ENCODE results near the gene MAN1C1. TPM values are rescaled to one million over a fixed set of nuclear protein-coding genes. Genes with fewer than 3 reads are reported as not detected.

Gene MAN1C1
- total RNA-seq, 1 donor from 2014 or later: 5.4 TPM

GRCh38 chr1:25620211-25620610 is 3.6 kb downstream of the MAN1C1 start:
- Mint-ChIP-seq H3K9me3 (ENCODE audit: unreplicated experiment) (peaks cover 5% of the 10 kb centered on the region), H3K36me3 (ENCODE audit: unreplicated experiment) (no peaks in the 10 kb centered on the region), H3K4me3 (ENCODE audit: unreplicated experiment) (no peak overlapping the region), H3K27ac (ENCODE audit: unreplicated experiment) (no peak overlapping the region), H3K4me1 (ENCODE audit: low read depth, unreplicated experiment) (peaks cover 10% of the 10 kb centered on the region), H3K27me3 (ENCODE audit: unreplicated experiment) (peaks cover 12% of the 10 kb centered on the region)
- DNase-seq: no peak
- no peak for TF ChIP-seq CTCF (IDR thresholded peaks at IDR 0.05; ENCODE audit: partially characterized antibody, unreplicated experiment)

- Mint-ChIP-seq H3K9me3 (ENCODE audit: unreplicated experiment) (peaks cover 5% of the 10 kb centered on the region), H3K4me3 (ENCODE audit: unreplicated experiment) (no peak overlapping the region), H3K27ac (ENCODE audit: unreplicated experiment) (no peak overlapping the region), H3K36me3 (ENCODE audit: unreplicated experiment) (peaks cover 1% of the 10 kb centered on the region), H3K27me3 (ENCODE audit: unreplicated experiment) (peaks cover 7% of the 10 kb centered on the region), H3K4me1 (ENCODE audit: low read depth, unreplicated experiment) (peaks cover 10% of the 10 kb centered on the region)
- no peak for DNase-seq
- TF ChIP-seq CTCF (IDR thresholded peaks at IDR 0.05; ENCODE audit: partially characterized antibody, unreplicated experiment): no peak
Observed at GRCh38 chr1:25620701-25621350, 4.2 kb downstream of the MAN1C1 start.

- no peak for DNase-seq
- Mint-ChIP-seq H3K27ac (ENCODE audit: unreplicated experiment) (no peak overlapping the region), H3K4me1 (ENCODE audit: low read depth, unreplicated experiment) (peaks cover 10% of the 10 kb centered on the region), H3K9me3 (ENCODE audit: unreplicated experiment) (peaks cover 5% of the 10 kb centered on the region), H3K36me3 (ENCODE audit: unreplicated experiment) (peaks cover 4% of the 10 kb centered on the region), H3K4me3 (ENCODE audit: unreplicated experiment) (no peak overlapping the region), H3K27me3 (ENCODE audit: unreplicated experiment) (peaks cover 6% of the 10 kb centered on the region)
- TF ChIP-seq CTCF (IDR thresholded peaks at IDR 0.05; ENCODE audit: partially characterized antibody, unreplicated experiment): no peak
Observed at GRCh38 chr1:25621876-25622275, 5.3 kb downstream of the MAN1C1 start.

- no peak for TF ChIP-seq CTCF (IDR thresholded peaks at IDR 0.05; ENCODE audit: partially characterized antibody, unreplicated experiment)
- peaks cover 5% of the 10 kb centered on the region for H3K9me3 Mint-ChIP-seq (ENCODE audit: unreplicated experiment)
- peaks cover 4% of the 10 kb centered on the region for H3K36me3 Mint-ChIP-seq (ENCODE audit: unreplicated experiment)
- peaks cover 10% of the 10 kb centered on the region for H3K4me1 Mint-ChIP-seq (ENCODE audit: low read depth, unreplicated experiment)
- no peak for DNase-seq
- H3K4me3 Mint-ChIP-seq (ENCODE audit: unreplicated experiment): no peak overlapping the region
- H3K27ac Mint-ChIP-seq (ENCODE audit: unreplicated experiment): no peak overlapping the region
- peaks cover 6% of the 10 kb centered on the region for H3K27me3 Mint-ChIP-seq (ENCODE audit: unreplicated experiment)
Observed at GRCh38 chr1:25622531-25622930, 5.9 kb downstream of the MAN1C1 start.

- Mint-ChIP-seq H3K4me1 (ENCODE audit: low read depth, unreplicated experiment) (peaks cover 10% of the 10 kb centered on the region), H3K27me3 (ENCODE audit: unreplicated experiment) (peaks cover 6% of the 10 kb centered on the region), H3K4me3 (ENCODE audit: unreplicated experiment) (no peak overlapping the region), H3K27ac (ENCODE audit: unreplicated experiment) (no peak overlapping the region), H3K9me3 (ENCODE audit: unreplicated experiment) (peaks cover 5% of the 10 kb centered on the region), H3K36me3 (ENCODE audit: unreplicated experiment) (peaks cover 4% of the 10 kb centered on the region)
- TF ChIP-seq CTCF (IDR thresholded peaks at IDR 0.05; ENCODE audit: partially characterized antibody, unreplicated experiment): no peak
- no peak for DNase-seq
Observed at GRCh38 chr1:25623007-25623406, 6.4 kb downstream of the MAN1C1 start.
